Immature natural killer cell (primary cell): ENCODE results near the gene PHF12. TPM values are rescaled to one million over a fixed set of nuclear protein-coding genes. Genes with fewer than 3 reads are reported as not detected.
"Not testable (repeated sequence)": the region's sequence is repeated elsewhere in the genome, so short reads cannot be mapped to it uniquely, and the experiment has no call there.

ENCODE experiments used
- DNase-seq, 3 donors: peaks; one replicate each; pipeline ENCODE4 v3.0.0; 2022; ENCODE audit warnings: mixed read lengths in 1 of 3
- H3K27ac Mint-ChIP-seq, 6 donors: one replicate each; pipeline ENCODE4 v1.8.0; 2020; ENCODE audit warnings: mixed read lengths in 6 of 6, mild to moderate bottlenecking in 5 of 6, inconsistent platforms in 4 of 6, moderate library complexity in 3 of 6
- H3K27me3 Mint-ChIP-seq, 3 donors: one replicate each; pipeline ENCODE4 v1.8.0; 2020 to 2021; ENCODE audit warnings: low read depth in 3 of 3, mild to moderate bottlenecking in 3 of 3, mixed read lengths in 3 of 3, moderate library complexity in 3 of 3, inconsistent platforms in 1 of 3
- H3K36me3 Mint-ChIP-seq, 3 donors: one replicate each; pipeline ENCODE4 v1.8.0; 2020; ENCODE audit warnings: mixed read lengths in 3 of 3, inconsistent platforms in 2 of 3, mild to moderate bottlenecking in 2 of 3
- H3K4me1 Mint-ChIP-seq, 2 donors: one replicate each; pipeline ENCODE4 v1.8.0; 2020; ENCODE audit warnings: inconsistent platforms in 2 of 2, mild to moderate bottlenecking in 2 of 2, mixed read lengths in 2 of 2, moderate library complexity in 1 of 2
- H3K4me3 Mint-ChIP-seq, 5 donors: one replicate each; pipeline ENCODE4 v1.8.0; 2020; ENCODE audit warnings: mild to moderate bottlenecking in 5 of 5, mixed read lengths in 5 of 5, inconsistent platforms in 3 of 5, moderate library complexity in 3 of 5
- H3K9me3 Mint-ChIP-seq, 6 donors: one replicate each; pipeline ENCODE4 v1.8.0; 2020; ENCODE audit warnings: mild to moderate bottlenecking in 6 of 6, mixed read lengths in 6 of 6, inconsistent platforms in 4 of 6, moderate library complexity in 3 of 6
- polyA plus RNA-seq, 3 donors: library from polyadenylated mRNA; unstranded; fragments of 300-500 nt; fragmentation: Illumina TruSeq; gene quantifications; one replicate each; pipeline ENCODE4 v1.2.3, GENCODE V29; 2021

PHF12 gene
- polyA plus RNA-seq, 3 donors from 2014 or later, result 1.2 to 15.3 (median 3.9) TPM

- Mint-ChIP-seq H3K9me3 (no peaks in the 10 kb centered on the region), H3K27me3 (peaks cover 0 to 2% (median 0%) of the 10 kb centered on the region in 3 donors), H3K4me3 (no peak overlapping the region), H3K27ac (peak overlapping the region in 1 of 6 donors; percentile 12), H3K36me3 (peaks cover 13 to 35% (median 14%) of the 10 kb centered on the region in 3 donors), H3K4me1 (peaks cover 0 to 3% of the 10 kb centered on the region in 2 donors)
- DNase-seq, result no peak
Measured at GRCh38 chr17:28882154-28882895, 69.0 kb downstream of the PHF12 start.

- Mint-ChIP-seq H3K27me3 (peaks cover 0 to 2% (median under 1%) of the 10 kb centered on the region in 3 donors), H3K9me3 (no peaks in the 10 kb centered on the region), H3K4me3 (no peak overlapping the region), H3K27ac (no peak overlapping the region), H3K4me1 (peaks cover 0 to 3% of the 10 kb centered on the region in 2 donors), H3K36me3 (peaks cover 13 to 35% (median 14%) of the 10 kb centered on the region in 3 donors)
- no peak for DNase-seq
Measured at GRCh38 chr17:28881533-28882056, 69.7 kb downstream of the PHF12 start.

GRCh38 chr17:28880572-28880945 is 70.8 kb downstream of the PHF12 start:
- Mint-ChIP-seq H3K9me3 (no peaks in the 10 kb centered on the region), H3K36me3 (peaks cover 13 to 35% (median 14%) of the 10 kb centered on the region in 3 donors), H3K27me3 (peaks cover 0 to 2% (median 1%) of the 10 kb centered on the region in 3 donors), H3K4me1 (peaks cover 0 to 3% of the 10 kb centered on the region in 2 donors), H3K27ac (no peak overlapping the region), H3K4me3 (no peak overlapping the region)
- no peak for DNase-seq

GRCh38 chr17:28879886-28880571 is 71.3 kb downstream of the PHF12 start:
- Mint-ChIP-seq H3K36me3 (peaks cover 12 to 33% (median 13%) of the 10 kb centered on the region in 3 donors), H3K27me3 (peaks cover 0 to 2% (median 1%) of the 10 kb centered on the region in 3 donors), H3K4me3 (no peak overlapping the region), H3K9me3 (no peaks in the 10 kb centered on the region), H3K27ac (peak overlapping the region in 1 of 6 donors; percentile 7), H3K4me1 (peaks cover 0 to 1% of the 10 kb centered on the region in 2 donors)
- DNase-seq, result no peak

GRCh38 chr17:28878981-28879380 is 72.3 kb downstream of the PHF12 start:
- no peaks in the 10 kb centered on the region for H3K9me3 Mint-ChIP-seq
- no peak for DNase-seq
- H3K27me3 Mint-ChIP-seq, result peaks cover 0 to 2% (median 1%) of the 10 kb centered on the region in 3 donors
- H3K36me3 Mint-ChIP-seq, result peaks cover 11 to 30% (median 13%) of the 10 kb centered on the region in 3 donors
- H3K4me1 Mint-ChIP-seq, result peaks cover 0 to 1% of the 10 kb centered on the region in 2 donors
- peak overlapping the region in 2 of 6 donors; percentile 13 to 22 for H3K27ac Mint-ChIP-seq
- H3K4me3 Mint-ChIP-seq, result no peak overlapping the region

- Mint-ChIP-seq H3K4me1 (peaks cover 0 to 1% of the 10 kb centered on the region in 2 donors), H3K27ac (peak overlapping the region in 1 of 6 donors; percentile 43), H3K27me3 (peaks cover 0 to 2% (median 2%) of the 10 kb centered on the region in 3 donors), H3K36me3 (peaks cover 11 to 30% (median 13%) of the 10 kb centered on the region in 3 donors), H3K9me3 (no peaks in the 10 kb centered on the region), H3K4me3 (no peak overlapping the region)
- DNase-seq, result no peak
Measured at GRCh38 chr17:28878158-28878910, 73.0 kb downstream of the PHF12 start.

- not testable (repeated sequence) for DNase-seq, H3K27ac Mint-ChIP-seq, H3K4me1 Mint-ChIP-seq, H3K27me3 Mint-ChIP-seq, H3K9me3 Mint-ChIP-seq, H3K4me3 Mint-ChIP-seq
- peaks cover 10 to 27% (median 13%) of the 10 kb centered on the region in 3 donors for H3K36me3 Mint-ChIP-seq
Measured at GRCh38 chr17:28877150-28877711, 74.1 kb downstream of the PHF12 start.

GRCh38 chr17:28875848-28876550 is 75.3 kb downstream of the PHF12 start:
- Mint-ChIP-seq H3K27ac (no peak overlapping the region), H3K27me3 (peaks cover 0 to 6% (median 2%) of the 10 kb centered on the region in 3 donors), H3K4me1 (peaks cover 12 to 17% of the 10 kb centered on the region in 2 donors), H3K4me3 (no peak overlapping the region), H3K36me3 (peaks cover 7 to 22% (median 15%) of the 10 kb centered on the region in 3 donors), H3K9me3 (no peaks in the 10 kb centered on the region)
- DNase-seq, result no peak

- Mint-ChIP-seq H3K27ac (peak overlapping the region in 1 of 6 donors; percentile 40), H3K36me3 (peaks cover 3 to 16% (median 10%) of the 10 kb centered on the region in 3 donors), H3K4me1 (peaks cover 15 to 20% of the 10 kb centered on the region in 2 donors), H3K27me3 (peaks cover 0 to 6% (median 0%) of the 10 kb centered on the region in 3 donors), H3K9me3 (no peaks in the 10 kb centered on the region), H3K4me3 (no peak overlapping the region)
- DNase-seq, result no peak
Measured at GRCh38 chr17:28874750-28875149, 76.6 kb downstream of the PHF12 start.

- Mint-ChIP-seq H3K4me3 (no peak overlapping the region), H3K27me3 (peaks cover 0 to 6% (median 0%) of the 10 kb centered on the region in 3 donors), H3K9me3 (no peaks in the 10 kb centered on the region), H3K27ac (peak overlapping the region in 1 of 6 donors; percentile 46), H3K4me1 (peaks cover 15 to 18% of the 10 kb centered on the region in 2 donors), H3K36me3 (peaks cover 0 to 10% (median 9%) of the 10 kb centered on the region in 3 donors)
- DNase-seq, result no peak
Measured at GRCh38 chr17:28873839-28874238, 77.5 kb downstream of the PHF12 start.

- peaks cover 15 to 18% of the 10 kb centered on the region in 2 donors for H3K4me1 Mint-ChIP-seq
- H3K9me3 Mint-ChIP-seq, result no peaks in the 10 kb centered on the region
- peak; percentile 35 to 53 (median 44) for DNase-seq
- peak overlapping the region; percentile 27 to 70 (median 54) for H3K4me3 Mint-ChIP-seq
- peaks cover 0 to 4% (median 0%) of the 10 kb centered on the region in 3 donors for H3K36me3 Mint-ChIP-seq
- H3K27me3 Mint-ChIP-seq, result peaks cover 0 to 4% (median 0%) of the 10 kb centered on the region in 3 donors
- H3K27ac Mint-ChIP-seq, result peak overlapping the region; percentile 87 to 98 (median 96)
Measured at GRCh38 chr17:28871056-28871579, 80.2 kb downstream of the PHF12 start.

GRCh38 chr17:28867276-28867675 is 84.0 kb downstream of the PHF12 start:
- Mint-ChIP-seq H3K27ac (no peak overlapping the region), H3K4me3 (no peak overlapping the region), H3K4me1 (peaks cover 14 to 15% of the 10 kb centered on the region in 2 donors), H3K36me3 (peaks cover 0 to 5% (median 4%) of the 10 kb centered on the region in 3 donors), H3K9me3 (no peaks in the 10 kb centered on the region), H3K27me3 (peaks cover 0 to 2% (median 0%) of the 10 kb centered on the region in 3 donors)
- no peak for DNase-seq
